ENCODE data around the gene CDH13.

Gene CDH13

GRCh38 chr16:83336603-83337002 is 709.8 kb downstream of the CDH13 start:
- Histone ChIP-seq H4K20me1 (ENCODE audit: insufficient read depth, low read length) (no peaks in the 10 kb centered on the region), H3K9me3 (ENCODE audit: insufficient read depth, low read length, severe bottlenecking) (no peaks in the 10 kb centered on the region), H3K4me3 (ENCODE audit: low read depth in 1 of 2, low read length in 2 of 2) (no peak overlapping the region), H3K27me3 (ENCODE audit: insufficient read depth, low read length, poor library complexity) (peaks cover 5% of the 10 kb centered on the region), H3K9ac (ENCODE audit: low read depth, low read length) (no peak overlapping the region), H3K36me3 (ENCODE audit: insufficient read depth, low read length) (no peaks in the 10 kb centered on the region), H3K79me2 (ENCODE audit: insufficient read depth, low read length) (no peaks in the 10 kb centered on the region), H3K27ac (ENCODE audit: low read length) (no peak overlapping the region), H3K4me2 (ENCODE audit: insufficient read depth, low read length) (no peak overlapping the region), H2AFZ (ENCODE audit: low read depth, low read length) (no peak overlapping the region), H3K4me1 (ENCODE audit: insufficient read depth, low read length) (no peaks in the 10 kb centered on the region)
- TF ChIP-seq CTCF (IDR thresholded peaks at IDR 0.05; ENCODE audit: borderline replicate concordance, extremely low read depth, low read length, poor library complexity, severe bottlenecking) = no peak
- TF ChIP-seq EZH2 (IDR thresholded peaks at IDR 0.05; ENCODE audit: borderline replicate concordance, low read depth, low read length, severe bottlenecking) = no peak
- ATAC-seq (ENCODE audit: insufficient read depth, low read depth) = no peak
- DNase-seq = no peak

- no peaks in the 10 kb centered on the region for H3K36me3 ChIP-seq (ENCODE audit: insufficient read depth, low read length)
- H3K9me3 ChIP-seq (ENCODE audit: insufficient read depth, low read length, severe bottlenecking) = no peaks in the 10 kb centered on the region
- TF ChIP-seq EZH2 (IDR thresholded peaks at IDR 0.05; ENCODE audit: borderline replicate concordance, low read depth, low read length, severe bottlenecking) = no peak
- no peak for TF ChIP-seq CTCF (IDR thresholded peaks at IDR 0.05; ENCODE audit: borderline replicate concordance, extremely low read depth, low read length, poor library complexity, severe bottlenecking)
- H3K9ac ChIP-seq (ENCODE audit: low read depth, low read length) = no peak overlapping the region
- ATAC-seq (ENCODE audit: insufficient read depth, low read depth) = no peak
- no peak overlapping the region for H2AFZ ChIP-seq (ENCODE audit: low read depth, low read length)
- no peaks in the 10 kb centered on the region for H4K20me1 ChIP-seq (ENCODE audit: insufficient read depth, low read length)
- no peak overlapping the region for H3K4me3 ChIP-seq (ENCODE audit: low read depth in 1 of 2, low read length in 2 of 2)
- no peak overlapping the region for H3K27ac ChIP-seq (ENCODE audit: low read length)
- no peak overlapping the region for H3K4me2 ChIP-seq (ENCODE audit: insufficient read depth, low read length)
- H3K4me1 ChIP-seq (ENCODE audit: insufficient read depth, low read length) = no peaks in the 10 kb centered on the region
- H3K27me3 ChIP-seq (ENCODE audit: insufficient read depth, low read length, poor library complexity) = peaks cover 2% of the 10 kb centered on the region
- H3K79me2 ChIP-seq (ENCODE audit: insufficient read depth, low read length) = no peaks in the 10 kb centered on the region
- no peak for DNase-seq
Observed at GRCh38 chr16:83338138-83338537, 711.4 kb downstream of the CDH13 start.

GRCh38 chr16:83338941-83339340 is 712.2 kb downstream of the CDH13 start:
- no peaks in the 10 kb centered on the region for H4K20me1 ChIP-seq (ENCODE audit: insufficient read depth, low read length)
- no peaks in the 10 kb centered on the region for H3K9me3 ChIP-seq (ENCODE audit: insufficient read depth, low read length, severe bottlenecking)
- no peaks in the 10 kb centered on the region for H3K36me3 ChIP-seq (ENCODE audit: insufficient read depth, low read length)
- no peaks in the 10 kb centered on the region for H3K79me2 ChIP-seq (ENCODE audit: insufficient read depth, low read length)
- no peaks in the 10 kb centered on the region for H3K4me1 ChIP-seq (ENCODE audit: insufficient read depth, low read length)
- no peak overlapping the region for H3K4me2 ChIP-seq (ENCODE audit: insufficient read depth, low read length)
- DNase-seq (no peak), ATAC-seq (ENCODE audit: insufficient read depth, low read depth) (no peak)
- H3K27me3 ChIP-seq (ENCODE audit: insufficient read depth, low read length, poor library complexity) = no peaks in the 10 kb centered on the region
- H3K9ac ChIP-seq (ENCODE audit: low read depth, low read length) = no peak overlapping the region
- H3K4me3 ChIP-seq (ENCODE audit: low read depth in 1 of 2, low read length in 2 of 2) = no peak overlapping the region
- no peak overlapping the region for H2AFZ ChIP-seq (ENCODE audit: low read depth, low read length)
- H3K27ac ChIP-seq (ENCODE audit: low read length) = no peak overlapping the region
- no peak for TF ChIP-seq CTCF (IDR thresholded peaks at IDR 0.05; ENCODE audit: borderline replicate concordance, extremely low read depth, low read length, poor library complexity, severe bottlenecking)
- no peak for TF ChIP-seq EZH2 (IDR thresholded peaks at IDR 0.05; ENCODE audit: borderline replicate concordance, low read depth, low read length, severe bottlenecking)

GRCh38 chr16:83343935-83344366 is 717.2 kb downstream of the CDH13 start:
- no peak overlapping the region for H3K9ac ChIP-seq (ENCODE audit: low read depth, low read length)
- DNase-seq = no peak
- H3K27me3 ChIP-seq (ENCODE audit: insufficient read depth, low read length, poor library complexity) = no peaks in the 10 kb centered on the region
- no peak for ATAC-seq (ENCODE audit: insufficient read depth, low read depth)
- no peaks in the 10 kb centered on the region for H3K9me3 ChIP-seq (ENCODE audit: insufficient read depth, low read length, severe bottlenecking)
- no peaks in the 10 kb centered on the region for H3K4me1 ChIP-seq (ENCODE audit: insufficient read depth, low read length)
- H3K27ac ChIP-seq (ENCODE audit: low read length) = no peak overlapping the region
- no peak overlapping the region for H3K4me2 ChIP-seq (ENCODE audit: insufficient read depth, low read length)
- H3K36me3 ChIP-seq (ENCODE audit: insufficient read depth, low read length) = no peaks in the 10 kb centered on the region
- H2AFZ ChIP-seq (ENCODE audit: low read depth, low read length) = no peak overlapping the region
- TF ChIP-seq CTCF (IDR thresholded peaks at IDR 0.05; ENCODE audit: borderline replicate concordance, extremely low read depth, low read length, poor library complexity, severe bottlenecking) (no peak), EZH2 (IDR thresholded peaks at IDR 0.05; ENCODE audit: borderline replicate concordance, low read depth, low read length, severe bottlenecking) (no peak)
- H3K4me3 ChIP-seq (ENCODE audit: low read depth in 1 of 2, low read length in 2 of 2) = no peak overlapping the region
- no peaks in the 10 kb centered on the region for H4K20me1 ChIP-seq (ENCODE audit: insufficient read depth, low read length)
- H3K79me2 ChIP-seq (ENCODE audit: insufficient read depth, low read length) = no peaks in the 10 kb centered on the region
